Astrocyte of the spinal cord (primary cell): ENCODE results near the gene PANK2.
"Not testable (repeated sequence)": the region's sequence is repeated elsewhere in the genome, so short reads cannot be mapped to it uniquely, and the experiment has no call there.

Experiments used
- DNase-seq: peaks from one replicate; pipeline ENCODE4 v3.0.0; 2011; ENCODE audit warnings: low read depth, low spot score
- H3K4me3 ChIP-seq: 2 replicates; pipeline ENCODE4 v1.5.1; 2011; ENCODE audit warnings: low read depth, mild to moderate bottlenecking, low read length, moderate library complexity
- in situ Hi-C: cut with HindIII; loops from 2 replicates; pipeline ENCODE4 v1.10.0; 2017; ENCODE audit warnings: low sequenced_read_pairs
- TF ChIP-seq, protein P1 (sequence below): IDR thresholded peaks from 2 replicates; pipeline ENCODE4 v1.5.1; 2012; ENCODE audit warnings: low read depth, mild to moderate bottlenecking, low read length, inconsistent platforms

PANK2 gene

GRCh38 chr20:3901028-3901705 is 12.0 kb downstream of the PANK2 start:
- TF ChIP-seq, protein P1, sequence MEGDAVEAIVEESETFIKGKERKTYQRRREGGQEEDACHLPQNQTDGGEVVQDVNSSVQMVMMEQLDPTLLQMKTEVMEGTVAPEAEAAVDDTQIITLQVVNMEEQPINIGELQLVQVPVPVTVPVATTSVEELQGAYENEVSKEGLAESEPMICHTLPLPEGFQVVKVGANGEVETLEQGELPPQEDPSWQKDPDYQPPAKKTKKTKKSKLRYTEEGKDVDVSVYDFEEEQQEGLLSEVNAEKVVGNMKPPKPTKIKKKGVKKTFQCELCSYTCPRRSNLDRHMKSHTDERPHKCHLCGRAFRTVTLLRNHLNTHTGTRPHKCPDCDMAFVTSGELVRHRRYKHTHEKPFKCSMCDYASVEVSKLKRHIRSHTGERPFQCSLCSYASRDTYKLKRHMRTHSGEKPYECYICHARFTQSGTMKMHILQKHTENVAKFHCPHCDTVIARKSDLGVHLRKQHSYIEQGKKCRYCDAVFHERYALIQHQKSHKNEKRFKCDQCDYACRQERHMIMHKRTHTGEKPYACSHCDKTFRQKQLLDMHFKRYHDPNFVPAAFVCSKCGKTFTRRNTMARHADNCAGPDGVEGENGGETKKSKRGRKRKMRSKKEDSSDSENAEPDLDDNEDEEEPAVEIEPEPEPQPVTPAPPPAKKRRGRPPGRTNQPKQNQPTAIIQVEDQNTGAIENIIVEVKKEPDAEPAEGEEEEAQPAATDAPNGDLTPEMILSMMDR: no peak
- no peak overlapping the region for H3K4me3 ChIP-seq
- in situ Hi-C loops: no loop called here
- no peak for DNase-seq

DNA sequence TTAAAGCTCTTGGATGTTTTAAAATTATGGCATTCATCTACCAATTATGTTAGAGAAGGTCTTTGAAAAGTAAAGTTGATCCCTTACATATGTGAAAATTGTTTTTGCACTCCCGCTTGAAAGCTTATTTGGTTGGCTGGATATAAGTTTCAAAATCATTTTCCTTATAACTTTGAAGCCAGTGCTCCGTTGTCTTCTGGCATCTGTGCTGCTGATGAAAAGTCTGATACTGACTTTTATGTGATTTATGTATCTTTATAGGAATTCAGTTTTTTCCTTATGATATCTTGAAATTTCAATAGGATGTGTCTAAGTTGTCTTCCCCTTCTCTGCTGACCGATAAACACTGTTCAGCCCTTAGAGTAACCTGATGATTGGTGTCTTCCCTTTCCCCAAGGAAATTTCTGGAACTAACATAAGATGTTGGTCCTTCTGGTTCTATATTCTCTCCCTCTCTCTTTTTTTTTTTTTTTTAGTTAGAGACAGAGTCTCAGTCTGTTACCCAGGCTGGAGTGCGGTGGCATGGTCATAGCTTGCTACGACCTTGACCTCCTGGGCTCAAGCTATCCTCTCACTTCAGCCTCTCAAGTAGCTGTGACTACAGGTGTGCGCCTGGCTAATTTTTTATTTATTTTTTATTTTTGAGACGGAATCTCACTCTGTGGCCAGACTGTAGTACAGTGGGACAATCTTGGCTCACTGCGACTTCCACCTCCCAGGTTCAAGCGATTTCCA is 12.7 kb downstream of the PANK2 start:
- in situ Hi-C loops: no loop called here
- DNase-seq: no peak
- TF ChIP-seq, protein P1: no peak
- no peak overlapping the region for H3K4me3 ChIP-seq

- in situ Hi-C loops: no loop called here
- H3K4me3 ChIP-seq: no peak overlapping the region
- DNase-seq: no peak
- TF ChIP-seq, protein P1: no peak
Observed at GRCh38 chr20:3902446-3902845, 13.3 kb downstream of the PANK2 start.

GRCh38 chr20:3904224-3904623 is 15.0 kb downstream of the PANK2 start:
- TF ChIP-seq, protein P1: no peak
- DNase-seq: no peak
- in situ Hi-C loops: no loop called here
- no peak overlapping the region for H3K4me3 ChIP-seq

- in situ Hi-C loops: no loop called here
Observed at GRCh38 chr20:3904857-3905256, 15.7 kb downstream of the PANK2 start.

DNA sequence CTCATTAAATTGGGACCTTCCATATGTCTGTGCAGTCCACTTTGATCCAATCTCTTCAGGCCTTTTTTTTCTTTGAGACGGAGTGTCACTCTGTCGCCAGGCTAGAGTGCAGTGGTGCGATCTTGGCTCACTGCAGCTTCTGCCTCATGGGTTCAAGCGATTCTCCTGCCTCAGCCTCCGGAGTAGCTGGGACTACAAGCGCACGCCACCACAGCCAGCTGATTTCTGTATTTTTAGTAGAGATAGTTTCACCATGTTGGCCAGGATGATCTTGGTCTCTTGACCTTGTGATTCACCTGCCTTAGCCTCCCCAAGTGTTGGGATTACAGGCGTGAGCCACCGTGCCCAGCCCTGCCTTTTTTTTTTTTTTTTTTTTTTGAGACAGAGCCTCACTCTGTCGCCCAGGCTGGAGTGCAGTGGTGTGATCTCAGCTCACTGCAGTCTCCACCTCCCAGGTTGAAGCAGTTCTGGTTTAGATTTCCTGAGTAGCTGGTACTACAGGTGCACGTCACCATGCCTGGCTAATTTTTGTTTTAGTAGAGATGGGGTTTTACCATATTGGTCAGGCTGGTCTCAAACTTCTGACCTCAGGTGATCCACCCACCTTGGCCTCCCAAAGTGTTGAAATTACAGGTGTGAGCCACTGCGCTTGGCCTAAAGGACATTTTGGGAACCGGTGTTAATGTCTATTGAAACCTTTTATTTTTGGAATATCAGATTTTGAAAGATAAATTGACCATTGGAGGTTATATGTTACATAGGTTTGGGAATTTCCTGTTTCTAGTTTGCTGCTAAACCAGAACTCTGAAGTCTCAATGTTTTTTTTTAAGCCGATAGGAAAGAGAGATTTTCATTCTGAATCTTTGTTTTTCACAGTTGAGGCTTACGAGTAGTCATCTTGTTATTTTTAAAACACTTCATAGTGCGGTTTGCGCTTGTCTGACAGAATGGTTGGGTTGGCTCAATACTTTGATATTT is 17.8 kb downstream of the PANK2 start:
- in situ Hi-C loops, H3K4me3 ChIP-seq, DNase-seq: not testable (repeated sequence)

More at GRCh38 chr20:3904857-3905256, 15.7 kb downstream of the PANK2 start:
- TF ChIP-seq, protein P1: no peak
- H3K4me3 ChIP-seq: no peak overlapping the region
- no peak for DNase-seq
